Liver (tissue), 9 donors: ENCODE data around the gene GRAMD2B. TPM values are rescaled to one million over a fixed set of nuclear protein-coding genes. Genes with fewer than 3 reads are reported as not detected.

ENCODE experiments used
- DNase-seq: peaks from one replicate; pipeline ENCODE4 v3.0.0-alpha.2; 2017; ENCODE audit warnings: low spot score
- H3K27ac ChIP-seq, 2 donors: one replicate each; pipeline ENCODE4 v1.7.0; 2013; ENCODE audit warnings: inconsistent platforms in 2 of 2, low read length in 2 of 2, control low read depth in 1 of 2, low read depth in 1 of 2, mild to moderate bottlenecking in 1 of 2
- H3K27me3 ChIP-seq, 4 donors: one replicate each; pipeline versions ENCODE4 v1.6.1 to v1.7.0; 2013; ENCODE audit warnings: low read length in 3 of 4, inconsistent platforms in 1 of 4, mild to moderate bottlenecking in 1 of 4, moderate library complexity in 1 of 4; ENCODE audit not compliant: control insufficient read depth in 4 of 4, insufficient read depth in 4 of 4
- H3K36me3 ChIP-seq, 4 donors: one replicate each; pipeline versions ENCODE4 v1.6.1 to v1.7.0; 2013; ENCODE audit warnings: low read length in 3 of 4, mild to moderate bottlenecking in 3 of 4, low read depth in 1 of 4, moderate library complexity in 1 of 4; ENCODE audit not compliant: control insufficient read depth in 4 of 4, insufficient read depth in 3 of 4
- H3K4me1 ChIP-seq, 4 donors: one replicate each; pipeline versions ENCODE4 v1.6.1 to v1.7.0; 2013; ENCODE audit warnings: low read length in 3 of 4, mild to moderate bottlenecking in 3 of 4, moderate library complexity in 1 of 4; ENCODE audit not compliant: control insufficient read depth in 4 of 4, insufficient read depth in 4 of 4
- H3K4me3 ChIP-seq, 3 donors: one replicate each; pipeline versions ENCODE4 v1.6.1 to v1.7.0; 2013; ENCODE audit warnings: low read length in 3 of 3, control low read depth in 1 of 3, low read depth in 1 of 3, mild to moderate bottlenecking in 1 of 3
- H3K9ac ChIP-seq, 2 donors: one replicate each; pipeline ENCODE4 v1.7.0; 2013; ENCODE audit warnings: low read length in 2 of 2, mild to moderate bottlenecking in 2 of 2, moderate library complexity in 2 of 2, control low read depth in 1 of 2, low read depth in 1 of 2
- H3K9me3 ChIP-seq, 4 donors: one replicate each; pipeline versions ENCODE4 v1.6.1 to v1.7.0; 2013; ENCODE audit warnings: low read length in 3 of 4; ENCODE audit not compliant: control insufficient read depth in 4 of 4
- FOXA1 ChIP-seq: IDR thresholded peaks from 2 replicates; pipeline ENCODE4 v1.6.1; 2016; ENCODE audit warnings: antibody characterized with exemption
- GABPA ChIP-seq, 2 donors: IDR thresholded peaks in 1 of 2; conservative IDR thresholded peaks in 1 of 2; 2 replicates each; pipeline ENCODE4 v1.6.1; 2016; ENCODE audit warnings: antibody characterized with exemption in 2 of 2, mild to moderate bottlenecking in 1 of 2, moderate library complexity in 1 of 2
- HNF4A ChIP-seq, 2 donors: conservative IDR thresholded peaks; 2 replicates each; pipeline ENCODE4 v1.6.1; 2016; ENCODE audit warnings: antibody characterized with exemption in 2 of 2, mild to moderate bottlenecking in 2 of 2
- JUND ChIP-seq, 2 donors: IDR thresholded peaks; 2 replicates each; pipeline ENCODE4 v1.6.1; 2016; ENCODE audit warnings: antibody characterized with exemption in 2 of 2
- MAX ChIP-seq: IDR thresholded peaks from 2 replicates; pipeline ENCODE4 v1.6.1; 2016; ENCODE audit warnings: antibody characterized with exemption
- SP1 ChIP-seq: IDR thresholded peaks from 2 replicates; pipeline ENCODE4 v1.6.1; 2018; ENCODE audit warnings: antibody characterized with exemption, mild to moderate bottlenecking
- ZBTB33 ChIP-seq: IDR thresholded peaks from 2 replicates; pipeline ENCODE4 v1.6.1; 2016; ENCODE audit warnings: antibody characterized with exemption
- WGBS: extraction: QIAGEN DNeasy Blood & Tissue Kit; methylation state at CpG from one replicate; pipeline ENCODE4 v1.1.7; 2013; 5-methylcytosine and 5-hydroxymethylcytosine counted together
- polyA plus RNA-seq, 2 donors: library from polyadenylated mRNA; stranded (reverse) in 1 of 2; unstranded in 1 of 2; fragments of 200-250 nt in 1 of 2; fragments of >200 nt in 1 of 2; fragmentation: Nextera tagmentation in 1 of 2; extraction: Ambion mirVana in 1 of 2; gene quantifications; one replicate each; pipeline versions ENCODE4 v1.2.1 to v1.2.3, GENCODE V29; 2013 to 2015
- total RNA-seq, 2 donors: library from RNA; depleted of rRNA; stranded (reverse); fragments of >200 nt; gene quantifications; one replicate each; pipeline ENCODE4 v1.2.3, GENCODE V29; 2014
- TF ChIP-seq, protein P1 (sequence below): IDR thresholded peaks from 2 replicates; pipeline ENCODE4 v1.6.1; 2016; ENCODE audit warnings: antibody characterized with exemption
- donor health status: healthy.
- donor health status: healthy.
- donor health status: healthy.
- donor health status: healthy.
- donor health status: healthy.

GRAMD2B gene
- total and polyA plus RNA-seq, 4 donors: 6.5 to 24.1 (median 13.5) TPM

GRCh38 chr5:126471247-126471646 lies 48.0 kb downstream of the GRAMD2B start:
- TF ChIP-seq ZBTB33: no peak
- TF ChIP-seq FOXA1: no peak
- no peak for TF ChIP-seq SP1
- TF ChIP-seq JUND (IDR thresholded peaks at IDR 0.05): no peak
- Histone ChIP-seq H3K27ac (no peak overlapping the region), H3K27me3 (no peaks in the 10 kb centered on the region), H3K36me3 (peaks cover 7 to 18% (median 16%) of the 10 kb centered on the region in 4 donors), H3K9ac (no peak overlapping the region), H3K4me3 (no peak overlapping the region), H3K4me1 (peaks cover 7 to 39% (median 23%) of the 10 kb centered on the region in 4 donors), H3K9me3 (no peaks in the 10 kb centered on the region)
- DNase-seq: no peak
- 81% methylated on average over 3 of the region's 3 CpGs for WGBS

- Histone ChIP-seq H3K9me3 (no peaks in the 10 kb centered on the region), H3K27me3 (no peaks in the 10 kb centered on the region), H3K27ac (no peak overlapping the region), H3K4me1 (peaks cover 7 to 39% (median 23%) of the 10 kb centered on the region in 4 donors), H3K9ac (no peak overlapping the region), H3K36me3 (peaks cover 3 to 15% (median 14%) of the 10 kb centered on the region in 4 donors), H3K4me3 (no peak overlapping the region)
- TF ChIP-seq SP1 (peak; percentile 31), HNF4A (conservative IDR thresholded peaks at IDR 0.05) (peak; percentile 43 to 55), MAX (no peak)
- TF ChIP-seq, protein P1, sequence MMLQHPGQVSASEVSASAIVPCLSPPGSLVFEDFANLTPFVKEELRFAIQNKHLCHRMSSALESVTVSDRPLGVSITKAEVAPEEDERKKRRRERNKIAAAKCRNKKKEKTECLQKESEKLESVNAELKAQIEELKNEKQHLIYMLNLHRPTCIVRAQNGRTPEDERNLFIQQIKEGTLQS: no peak
- 77% methylated on average over 3 of the region's 3 CpGs for WGBS
- DNase-seq: no peak
These were observed 48.8 kb downstream of the GRAMD2B start for GRCh38 chr5:126471875-126472537.

- H3K27ac ChIP-seq: no peak overlapping the region
- DNase-seq: no peak
- peaks cover 3 to 15% (median 14%) of the 10 kb centered on the region in 4 donors for H3K36me3 ChIP-seq
- TF ChIP-seq GABPA (IDR thresholded peaks at IDR 0.05 in 1 of 2, conservative IDR thresholded peaks at IDR 0.05 in 1 of 2) (no peak), ZBTB33 (no peak)
- no peaks in the 10 kb centered on the region for H3K27me3 ChIP-seq
- no peak overlapping the region for H3K4me3 ChIP-seq
- WGBS: 98% methylated on average over 2 of the region's 2 CpGs
- H3K9me3 ChIP-seq: no peaks in the 10 kb centered on the region
- peaks cover 7 to 39% (median 23%) of the 10 kb centered on the region in 4 donors for H3K4me1 ChIP-seq
- H3K9ac ChIP-seq: no peak overlapping the region
These were observed 49.3 kb downstream of the GRAMD2B start for GRCh38 chr5:126472538-126472889.
